T follicular helper cell (primary cell): ENCODE measurements around the gene CMBL.
A peak's percentile ranks its signal among the peaks of the same experiment; 100 is the strongest.
"Not testable (repeated sequence)": the region's sequence is repeated elsewhere in the genome, so short reads cannot be mapped to it uniquely, and the experiment has no call there.

Source experiments
- DNase-seq: peaks from one replicate; pipeline ENCODE4 v3.0.0-alpha.2; 2020; ENCODE audit warnings: low read depth

The CMBL gene

DNA sequence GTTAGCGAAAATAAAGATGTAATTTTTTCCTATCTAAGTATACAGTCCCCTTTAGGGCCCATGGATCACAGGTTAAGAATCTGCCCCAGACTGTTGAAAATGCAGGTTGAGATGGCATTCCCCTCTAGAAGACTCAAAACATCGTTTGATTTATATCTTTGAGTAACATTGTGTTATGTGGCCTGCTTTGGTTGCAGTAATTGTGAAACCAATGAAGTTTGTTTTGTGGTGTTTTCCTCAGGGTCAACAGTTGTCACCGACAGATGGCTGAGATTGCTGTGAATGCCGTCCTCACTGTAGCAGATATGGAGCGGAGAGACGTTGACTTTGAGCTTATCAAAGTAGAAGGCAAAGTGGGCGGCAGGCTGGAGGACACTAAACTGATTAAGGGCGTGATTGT lies 49.8 kb downstream of the CMBL start:
- no peak for DNase-seq

DNA sequence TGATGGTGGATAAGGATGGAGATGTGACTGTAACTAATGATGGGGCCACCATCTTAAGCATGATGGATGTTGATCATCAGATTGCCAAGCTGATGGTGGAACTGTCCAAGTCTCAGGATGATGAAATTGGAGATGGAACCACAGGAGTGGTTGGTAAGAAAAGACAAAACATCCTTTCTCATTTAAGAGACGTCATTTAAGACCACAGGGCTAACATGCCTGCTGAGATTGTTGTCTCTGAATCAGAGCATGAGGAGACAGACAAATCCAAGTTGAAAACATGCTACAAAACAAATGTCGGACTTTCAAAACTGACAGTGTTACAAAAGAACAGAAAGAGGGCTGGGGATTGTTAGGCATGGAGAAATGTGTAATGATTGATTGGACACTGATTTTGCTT lies 53.0 kb downstream of the CMBL start:
- no peak for DNase-seq

GRCh38 chr5:10253390-10253789 lies 54.3 kb downstream of the CMBL start:
- no peak for DNase-seq

GRCh38 chr5:10251405-10251804 lies 56.3 kb downstream of the CMBL start:
- DNase-seq: no peak

DNA sequence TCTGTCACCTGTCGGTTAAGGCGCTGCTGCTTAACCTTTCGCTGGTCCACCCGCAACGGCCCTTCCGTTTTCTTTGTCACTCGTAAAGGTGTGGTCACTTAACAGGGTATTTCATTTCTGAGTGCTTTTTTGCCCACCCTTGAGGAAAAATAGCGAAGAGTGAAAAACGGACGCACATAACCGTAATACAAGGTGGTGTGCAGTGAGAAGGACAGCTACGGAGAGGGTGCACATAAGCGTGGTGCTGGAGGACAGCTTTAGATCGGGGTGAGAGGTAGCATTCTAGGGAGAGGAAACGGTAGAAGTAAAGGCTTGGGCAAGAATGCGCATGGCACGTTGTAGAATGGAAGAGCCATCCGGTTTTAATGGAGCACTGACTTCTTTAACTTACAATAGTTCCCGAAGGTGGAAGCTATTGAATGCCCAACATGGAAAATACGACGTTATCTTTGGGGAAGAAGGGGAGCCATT lies 56.9 kb downstream of the CMBL start:
- DNase-seq: peak; percentile 3

DNA sequence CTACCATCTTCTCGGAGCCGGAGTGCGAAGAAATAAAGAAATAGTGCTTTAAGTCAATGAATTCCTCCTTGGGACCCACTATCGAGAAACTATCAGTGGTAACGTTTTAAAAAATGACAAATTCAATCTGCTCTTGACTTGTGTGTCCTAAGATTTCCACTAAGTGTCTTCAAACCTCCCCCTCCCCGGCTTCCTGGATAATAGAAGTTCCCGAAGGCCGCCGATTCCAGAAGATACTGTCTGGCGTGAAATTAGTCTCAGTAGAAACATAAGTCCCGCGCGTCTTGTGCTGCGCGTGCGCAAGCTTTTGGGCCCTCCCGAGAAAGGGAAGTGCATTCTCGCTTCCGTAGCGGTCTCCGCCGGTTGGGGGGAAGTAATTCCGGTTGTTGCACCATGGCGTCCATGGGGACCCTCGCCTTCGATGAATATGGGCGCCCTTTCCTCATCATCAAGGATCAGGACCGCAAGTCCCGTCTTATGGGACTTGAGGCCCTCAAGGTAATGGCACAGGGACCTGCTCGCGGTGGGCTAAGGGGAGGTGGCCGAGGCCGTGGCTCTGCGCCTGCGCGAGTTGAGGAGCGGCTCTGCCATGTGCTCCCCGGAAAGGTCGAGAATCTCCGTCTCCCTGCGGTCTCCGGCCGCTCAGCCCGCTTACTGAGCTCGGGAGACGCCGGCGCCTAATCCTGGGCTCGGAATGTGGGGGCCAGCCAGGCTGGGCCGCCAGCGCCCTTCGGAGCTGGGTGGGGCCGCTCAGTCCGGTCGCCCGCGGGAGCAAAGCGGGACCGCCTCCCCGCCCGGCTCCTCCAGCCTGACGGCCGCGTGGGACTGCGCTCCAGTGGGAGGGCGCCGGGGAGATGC lies 57.5 kb downstream of the CMBL start, which contains the start of gene CCT5:
CCT5 (plus strand) TSS at position 333 of the 858 bp plus-strand sequence; CDS start at position 394, 61 bp downstream.
- peak; percentile 87 for DNase-seq

- DNase-seq: no peak
Measured at GRCh38 chr5:10248378-10249260, 59.1 kb downstream of the CMBL start.

DNA sequence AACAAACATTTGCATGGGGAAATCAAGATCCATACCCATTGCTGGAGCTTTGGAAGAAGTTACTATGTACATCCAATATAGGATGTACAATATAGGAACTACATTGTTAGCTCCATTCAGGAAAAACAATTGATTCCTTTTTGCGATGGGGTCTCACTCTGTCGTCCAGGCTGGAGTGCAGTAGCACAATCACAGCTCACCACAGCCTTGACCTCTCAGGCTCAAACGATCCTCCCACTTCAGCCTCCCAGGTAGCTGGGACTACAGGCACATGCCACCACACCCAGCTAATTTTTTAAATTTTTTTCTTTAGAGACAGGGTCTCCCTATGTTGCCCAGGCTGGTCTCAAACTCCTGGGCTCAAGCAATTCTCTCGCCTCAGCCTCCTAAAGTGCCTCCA lies 60.5 kb downstream of the CMBL start:
- DNase-seq: not testable (repeated sequence)

DNA sequence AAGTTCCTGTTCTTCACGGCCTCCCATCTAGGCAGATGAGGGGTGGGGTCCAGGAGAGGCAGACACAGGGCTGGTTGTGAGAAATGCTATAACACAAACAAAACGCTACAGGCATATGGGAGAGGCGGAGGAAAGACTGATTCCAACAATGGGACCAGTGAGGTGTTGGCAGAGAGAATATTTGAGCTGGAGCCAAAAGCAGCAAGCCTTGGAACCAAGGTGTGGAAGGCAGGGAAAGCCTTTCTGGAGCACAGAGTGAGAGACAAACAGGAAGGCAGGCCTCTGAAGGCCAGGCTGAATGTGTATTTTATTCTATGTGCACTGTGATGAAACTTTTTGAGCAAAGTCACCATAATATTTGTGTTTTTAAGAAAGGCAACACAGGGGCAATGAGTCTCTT lies 60.9 kb downstream of the CMBL start:
- DNase-seq: no peak

DNA sequence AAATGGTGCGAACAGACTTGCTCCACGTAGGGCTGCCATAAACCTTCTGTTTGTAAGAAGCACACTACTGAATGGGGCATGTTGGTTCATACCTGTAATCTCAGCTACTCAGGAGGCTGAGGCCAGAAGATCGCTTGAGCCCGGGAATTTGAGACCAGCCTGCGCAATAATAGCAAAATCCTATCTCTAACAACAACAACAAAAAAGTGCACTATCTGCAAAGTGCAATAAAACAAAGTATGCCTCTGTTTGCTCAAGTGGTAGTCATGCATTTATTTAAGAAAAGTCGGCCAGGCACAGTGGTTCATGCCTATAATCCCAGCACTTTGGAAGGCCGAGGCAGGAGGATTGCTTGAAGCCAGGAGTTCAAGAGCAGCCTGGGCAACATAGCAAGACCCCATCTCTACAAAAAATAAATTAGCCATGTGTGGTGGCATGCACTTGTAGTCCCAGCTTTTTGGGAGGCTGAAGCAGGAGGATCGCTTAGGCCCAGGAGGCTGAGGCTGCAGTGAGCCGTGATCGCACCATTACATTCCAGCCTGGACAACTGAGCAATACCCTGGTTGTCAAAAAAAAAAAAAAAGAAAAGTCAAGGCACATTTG lies 63.3 kb downstream of the CMBL start:
- DNase-seq: no peak

DNA sequence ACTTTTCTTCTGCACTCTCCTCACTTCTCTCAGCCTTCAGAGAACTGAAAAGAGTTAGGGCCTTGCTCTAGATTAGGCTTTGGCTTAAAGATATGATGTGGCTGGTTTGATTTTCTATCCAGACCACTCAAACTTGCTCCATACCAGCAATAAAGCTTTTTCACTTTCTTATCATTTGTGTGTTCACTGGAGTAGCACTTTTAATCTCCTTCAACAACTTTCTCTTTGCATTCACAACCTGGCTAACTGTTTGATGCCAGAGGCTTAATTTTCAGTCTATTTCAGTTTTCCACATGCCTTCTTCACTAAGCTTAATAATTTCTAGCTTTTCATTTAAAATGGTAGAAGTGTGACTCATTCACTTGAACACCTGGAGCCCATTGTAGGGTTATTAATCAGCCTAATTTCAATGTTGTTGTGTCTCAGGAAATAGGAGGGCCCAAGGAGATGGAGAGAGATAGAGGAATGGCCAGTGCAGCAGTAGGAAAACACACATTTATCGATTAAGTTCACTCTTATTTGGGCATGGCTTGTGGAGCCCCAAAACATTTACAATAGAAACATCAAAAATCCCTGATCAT lies 64.0 kb downstream of the CMBL start:
- no peak for DNase-seq

DNA sequence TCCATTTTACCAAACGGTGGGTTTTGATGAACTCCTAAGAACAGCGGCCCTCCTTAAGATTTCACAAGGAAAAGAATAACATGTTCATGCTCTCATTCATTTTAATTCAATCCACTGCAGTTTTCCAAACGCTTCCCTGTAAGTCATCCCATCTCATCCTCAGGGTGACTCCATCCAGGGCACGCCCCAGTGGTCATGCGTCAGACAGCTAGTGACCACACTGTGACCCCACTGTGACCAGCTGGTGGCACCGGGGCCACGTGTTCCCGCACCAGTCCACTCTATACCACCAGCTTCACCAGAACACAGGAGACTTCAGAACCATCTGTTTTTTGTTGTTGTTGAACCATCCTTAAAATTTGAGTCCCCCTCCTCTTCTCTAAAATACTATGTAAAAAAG lies 72.4 kb downstream of the CMBL start:
- DNase-seq: no peak

DNA sequence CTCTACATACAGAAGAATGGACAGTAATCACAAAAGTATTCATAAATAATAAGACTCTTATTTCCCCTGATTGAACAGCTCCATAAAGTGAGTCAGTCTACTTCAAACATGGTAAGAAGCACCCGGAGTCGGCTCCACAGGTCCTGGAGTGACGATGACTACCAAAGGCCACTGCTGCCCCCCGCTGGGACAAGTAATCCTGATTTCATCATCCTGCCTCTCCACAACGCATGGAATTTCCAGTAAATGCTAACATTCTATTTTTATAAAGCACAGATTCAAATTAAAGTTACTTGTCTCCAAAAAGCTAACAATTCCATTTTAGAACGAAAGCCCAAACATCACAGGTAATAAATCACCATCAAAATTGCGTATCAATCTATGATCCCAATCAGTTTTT lies 74.2 kb downstream of the CMBL start:
- DNase-seq: no peak

GRCh38 chr5:10233011-10233410 lies 74.7 kb downstream of the CMBL start:
- no peak for DNase-seq

DNA sequence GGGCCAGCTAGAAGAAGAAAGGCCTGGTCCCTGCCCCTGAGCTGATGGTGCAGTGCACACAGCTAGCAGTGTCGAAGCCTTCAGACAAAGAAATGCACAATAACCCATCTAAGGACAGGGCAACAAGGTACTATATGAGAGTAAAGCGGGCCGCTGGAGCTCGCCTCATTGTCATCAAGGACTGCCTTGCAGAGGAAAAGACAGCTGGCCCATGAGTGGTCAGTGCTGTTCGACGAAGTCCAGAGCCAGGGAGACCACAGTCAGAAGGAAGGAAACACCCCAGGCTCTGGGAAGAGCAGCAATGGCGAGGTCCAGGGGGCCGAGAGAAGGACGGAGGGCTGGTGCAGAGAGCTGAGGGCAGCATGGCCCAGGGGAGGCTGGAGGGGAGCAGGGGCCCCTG lies 75.3 kb downstream of the CMBL start:
- DNase-seq: no peak

DNA sequence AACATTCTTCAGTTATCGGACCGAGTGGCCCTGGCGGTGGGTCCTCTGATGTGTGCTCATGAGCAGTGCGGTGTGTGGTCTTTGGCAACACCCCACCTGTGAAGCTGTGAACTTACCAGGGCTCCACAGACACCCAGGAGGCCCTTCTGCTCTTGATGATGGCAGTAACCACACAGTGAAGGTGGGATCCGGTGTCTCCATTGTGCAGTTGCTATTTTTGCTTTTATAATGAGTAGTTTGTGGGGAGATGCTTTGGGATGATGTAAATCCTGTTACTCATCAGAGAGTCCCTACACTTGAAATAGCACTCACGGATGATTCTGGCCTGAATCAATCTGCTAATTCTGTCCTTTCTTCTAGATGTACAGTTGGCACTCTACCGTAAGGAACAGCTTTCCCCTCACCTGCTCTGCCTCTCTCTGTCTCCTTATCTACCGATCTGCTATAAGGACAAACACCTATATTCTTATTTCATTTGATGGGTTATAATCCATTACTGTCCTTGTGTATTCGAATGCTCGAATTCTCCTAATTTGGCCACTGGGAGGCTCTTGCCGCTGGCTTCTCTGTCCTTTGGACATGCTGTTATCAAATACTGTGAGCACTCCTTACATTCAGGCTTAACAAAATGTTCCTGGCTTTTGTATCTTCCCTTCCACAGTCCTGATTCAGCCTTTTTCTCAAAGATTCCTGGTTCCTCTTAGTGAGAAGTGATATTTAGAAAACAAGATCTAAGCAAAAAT lies 78.2 kb downstream of the CMBL start:
- no peak for DNase-seq

DNA sequence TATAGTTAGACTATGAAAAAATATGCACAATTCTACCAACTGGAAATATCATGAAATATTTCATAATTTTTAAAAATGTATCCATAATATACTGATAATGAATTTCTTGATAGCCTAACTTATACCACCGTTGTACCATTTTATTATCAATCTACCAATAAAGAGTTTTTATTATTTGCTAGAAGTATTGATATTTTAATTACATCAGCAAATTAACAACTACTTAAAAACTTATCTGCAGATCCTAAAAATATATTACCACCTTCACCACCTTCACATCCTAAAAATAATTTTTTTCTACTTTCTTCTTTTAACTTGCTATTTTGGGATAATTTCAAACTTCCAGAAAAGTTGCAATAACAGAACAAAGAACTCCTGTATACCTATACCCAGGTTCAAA lies 79.4 kb downstream of the CMBL start:
- no peak for DNase-seq
